Glomerular endothelial cell (primary cell): ENCODE results near the gene EDN3. TPM values are rescaled to one million over a fixed set of nuclear protein-coding genes. Genes with fewer than 3 reads are reported as not detected.

ENCODE experiments used
- DNase-seq: peaks from one replicate; pipeline ENCODE4 v3.0.0-alpha.2; 2011; ENCODE audit warnings: low read depth, low spot score; ENCODE audit errors: extremely low read depth
- total RNA-seq: library from RNA; depleted of rRNA; stranded (reverse); fragments of >200 nt; gene quantifications from 2 replicates; pipeline ENCODE4 v1.2.3, GENCODE V29; 2015

EDN3 gene
- total RNA-seq: not detected in 2 replicates

GRCh38 chr20:59300333-59301081 is at the start of gene EDN3:
Gene EDN3 (plus strand): TSS chr20:59300611. CDS start chr20:59300813, 202 bp downstream.
- no peak for DNase-seq

DNA sequence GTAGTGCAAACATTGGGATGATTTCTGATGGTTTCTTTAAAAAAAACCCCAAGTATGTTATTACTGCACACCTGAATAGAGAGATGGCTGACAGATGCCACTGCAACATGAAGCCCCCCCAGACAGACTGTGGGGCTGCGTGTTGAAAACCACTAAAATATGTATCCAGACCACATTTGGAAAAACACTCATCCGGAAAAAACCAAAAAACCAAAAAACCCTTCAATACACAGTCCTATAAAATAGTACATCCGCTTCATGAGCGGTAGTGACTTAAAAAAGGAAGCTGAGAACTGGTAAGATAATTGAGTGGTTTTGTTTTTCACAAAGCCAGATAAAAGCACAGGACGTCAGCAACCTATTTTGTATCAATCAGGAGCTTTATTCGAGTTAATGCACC is 47.1 kb upstream of the EDN3 start:
- no peak for DNase-seq

DNA sequence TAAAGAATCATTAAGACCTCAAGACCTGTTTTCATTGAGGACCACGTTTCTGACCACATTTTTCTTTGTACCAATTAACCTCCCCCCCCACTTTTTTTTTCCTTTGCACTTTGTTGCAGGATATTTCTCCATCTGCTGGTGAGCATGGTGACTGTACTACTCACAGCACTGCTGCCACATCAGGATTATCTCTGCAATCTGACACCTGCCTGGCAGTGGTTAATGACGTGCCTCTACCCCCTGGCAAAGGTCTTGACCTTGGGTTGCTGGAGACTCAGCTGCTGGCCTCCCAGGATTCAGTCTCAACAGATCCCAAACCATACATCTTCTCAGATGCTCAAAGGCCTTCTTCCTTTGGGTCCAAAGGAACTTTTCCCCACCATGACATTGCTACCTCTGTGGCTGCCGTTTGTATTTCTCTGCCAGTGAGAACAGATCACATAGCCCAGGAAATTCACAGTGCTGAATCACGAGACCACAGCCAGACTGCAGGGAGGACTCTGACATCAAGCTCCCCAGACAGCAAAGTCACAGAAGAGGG is 46.6 kb upstream of the EDN3 start:
- no peak for DNase-seq

DNA sequence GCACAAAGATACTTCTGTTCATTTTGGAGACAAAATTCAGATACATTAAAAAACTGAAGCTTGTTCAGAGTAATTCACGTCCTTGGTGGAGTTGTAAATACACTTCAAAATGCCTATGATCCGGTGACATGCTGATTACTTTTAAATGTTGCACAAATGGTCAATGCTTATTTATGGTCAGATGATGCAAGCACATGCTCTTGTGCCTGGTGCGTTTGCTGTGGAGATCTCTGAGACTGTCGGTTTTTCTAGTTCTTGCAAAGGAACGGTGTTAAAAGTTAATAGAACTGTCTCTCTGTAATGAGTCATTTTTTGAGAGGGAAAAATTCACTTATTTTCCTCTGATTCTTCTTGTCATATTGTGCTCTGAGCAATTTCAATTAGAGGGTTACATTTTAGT is 45.2 kb upstream of the EDN3 start:
- no peak for DNase-seq

DNA sequence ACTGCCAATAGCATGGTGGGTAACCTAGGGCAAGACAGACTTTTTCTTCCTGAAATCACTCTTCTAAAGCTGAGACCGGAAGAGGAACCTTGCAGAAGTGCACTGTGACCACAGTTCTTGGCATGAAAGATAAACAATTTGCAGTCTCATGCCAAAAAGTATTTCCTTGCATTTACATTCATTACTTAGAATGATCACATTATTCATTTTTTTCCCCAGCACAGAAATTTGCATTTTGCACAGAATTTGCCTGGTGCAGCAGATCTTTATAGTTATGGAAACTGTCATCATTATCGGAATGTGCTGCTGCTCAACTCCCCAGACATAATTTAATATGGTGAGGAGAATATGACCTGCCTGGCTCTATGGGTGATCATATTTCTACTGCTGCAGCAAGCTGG is 42.2 kb upstream of the EDN3 start:
- no peak for DNase-seq

DNA sequence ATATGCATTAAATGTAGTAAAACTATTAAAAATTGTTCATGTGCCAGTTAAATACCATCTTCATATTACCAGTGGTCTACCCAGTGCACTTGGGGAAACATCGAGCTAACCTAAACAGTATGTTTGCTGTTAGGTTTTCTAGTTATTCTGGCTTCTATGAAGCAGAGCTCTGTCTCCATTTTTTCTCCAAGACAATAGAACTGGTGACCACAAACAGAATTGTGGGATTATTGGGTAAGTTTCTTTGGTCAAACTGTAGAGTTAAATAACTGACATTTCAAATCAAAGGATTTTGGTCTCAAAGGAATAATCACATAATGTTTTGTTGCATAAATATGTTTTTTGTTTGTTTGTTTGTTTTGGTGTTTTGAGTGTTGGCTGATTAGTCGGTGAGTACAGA is 40.5 kb upstream of the EDN3 start:
- DNase-seq: no peak

- DNase-seq: no peak
These were observed 35.1 kb upstream of the EDN3 start for GRCh38 chr20:59265298-59265697.

GRCh38 chr20:59268870-59269269 is 31.5 kb upstream of the EDN3 start:
- DNase-seq: no peak

DNA sequence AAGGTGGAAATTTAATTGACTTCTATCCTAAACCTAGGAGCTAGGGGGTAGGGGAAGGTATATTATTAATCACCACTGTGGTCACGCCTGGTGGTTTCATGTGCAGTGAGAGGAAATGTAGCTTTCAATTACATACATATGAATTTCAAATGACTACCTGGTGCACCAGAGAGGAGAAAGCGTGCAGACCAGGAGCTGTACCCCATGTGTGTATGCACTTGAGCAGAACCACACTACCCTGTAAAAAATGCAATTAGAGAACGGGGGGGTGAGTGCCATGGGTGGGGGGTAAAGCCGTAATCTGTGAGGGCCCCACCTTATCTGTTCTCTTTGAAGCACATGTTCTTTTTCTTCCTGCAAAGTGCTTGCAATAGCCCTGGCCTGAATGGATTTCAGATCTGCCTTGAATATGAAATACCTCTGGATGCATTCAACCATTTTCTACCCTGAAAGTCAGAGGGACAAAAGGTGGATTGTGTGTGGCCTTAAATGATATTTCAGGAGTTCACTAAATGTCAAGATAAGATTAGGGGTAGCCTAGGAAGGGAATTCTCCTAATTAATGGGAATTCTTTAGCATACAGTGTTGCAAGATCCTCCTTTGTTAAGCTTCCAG is 30.9 kb upstream of the EDN3 start:
- no peak for DNase-seq

DNA sequence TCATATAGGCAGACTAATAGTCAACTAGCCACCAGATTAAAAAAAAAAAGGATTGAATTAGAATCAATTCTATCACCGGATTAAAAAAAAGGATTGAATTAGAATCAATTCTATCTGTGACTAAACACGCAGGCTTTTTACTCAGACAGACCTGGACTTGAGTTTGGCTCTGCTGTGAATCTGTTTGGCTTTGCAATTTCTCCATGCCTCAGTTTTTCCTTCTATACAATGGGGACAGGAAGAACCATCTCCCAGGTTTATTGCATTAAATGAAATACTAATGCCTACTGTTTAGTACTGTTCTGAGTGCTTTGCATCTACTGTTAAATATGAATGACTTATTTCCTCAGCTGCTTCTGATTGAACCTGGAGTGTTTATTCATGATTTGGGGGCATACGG is 30.0 kb upstream of the EDN3 start:
- no peak for DNase-seq

DNA sequence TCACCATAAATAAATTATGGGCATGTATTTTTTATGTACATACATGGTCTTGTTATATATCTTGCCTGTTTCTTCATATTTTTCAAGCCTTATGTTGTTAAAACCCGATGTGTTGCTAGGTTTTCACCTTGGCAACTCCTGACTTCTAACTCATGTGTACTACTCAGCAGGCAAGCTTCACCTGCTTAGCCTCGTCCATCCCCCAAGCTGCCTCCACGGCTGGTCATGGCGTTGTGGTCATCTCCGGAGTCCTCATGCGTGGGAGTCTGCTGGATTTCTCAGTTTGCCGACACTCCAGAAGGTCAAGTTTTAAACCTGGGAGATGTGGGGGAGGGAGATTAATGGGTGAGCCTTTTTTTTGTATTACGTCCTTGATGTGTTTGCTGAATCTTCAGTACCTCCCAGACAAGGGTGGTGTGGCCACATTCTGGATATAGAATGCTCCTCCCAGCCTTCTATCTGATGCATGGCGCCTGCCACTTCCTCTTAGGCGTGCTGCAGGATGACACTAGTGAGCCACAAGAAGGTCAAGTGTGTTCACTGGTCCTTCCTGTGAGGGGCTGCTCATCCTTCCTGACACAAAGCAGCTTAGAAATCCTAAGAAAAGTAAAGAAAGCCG is 26.6 kb upstream of the EDN3 start:
- DNase-seq: no peak

- DNase-seq: no peak
These were observed 23.5 kb upstream of the EDN3 start for GRCh38 chr20:59276938-59277337.

DNA sequence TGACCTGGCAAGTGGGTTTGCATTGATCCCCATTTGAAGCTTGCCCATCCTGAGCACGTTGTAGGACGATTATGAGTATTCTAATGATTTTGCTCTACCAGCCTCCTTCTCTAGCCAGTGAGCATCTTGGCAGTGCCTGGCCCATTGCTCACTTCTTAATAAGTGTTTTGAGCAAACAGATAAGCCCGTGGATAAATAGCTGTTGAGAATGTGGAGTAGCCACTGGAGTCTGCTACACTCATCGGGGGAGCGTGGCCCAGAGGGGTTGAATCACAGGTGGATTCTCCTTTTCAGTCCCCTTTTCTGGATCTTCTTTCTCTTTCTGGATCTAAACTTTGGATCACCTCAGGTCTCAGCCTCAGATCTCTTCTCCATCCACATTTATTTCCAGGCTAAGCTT is 15.9 kb upstream of the EDN3 start:
- no peak for DNase-seq

DNA sequence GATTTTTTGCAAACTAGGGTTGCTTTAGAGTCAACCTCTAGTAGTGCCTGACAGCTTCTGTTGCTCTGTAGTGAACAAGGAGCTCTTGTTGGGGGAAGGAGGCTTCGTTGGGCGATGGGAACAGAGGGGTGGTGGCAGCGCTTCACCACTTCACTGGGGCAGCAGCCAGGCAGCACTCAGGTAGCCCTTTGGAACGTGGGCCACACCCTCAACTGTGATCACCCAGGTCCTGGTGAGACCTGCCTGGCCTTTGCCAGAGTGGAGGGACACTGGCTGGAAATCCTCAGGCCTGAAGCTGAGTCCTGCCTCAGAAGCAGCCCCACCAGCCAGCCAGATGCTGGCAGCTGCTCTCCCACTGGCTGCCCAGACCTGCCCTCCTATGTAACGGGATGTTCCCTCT is 10.4 kb upstream of the EDN3 start:
- no peak for DNase-seq

- DNase-seq: no peak
These were observed 8.5 kb upstream of the EDN3 start for GRCh38 chr20:59291740-59292383.

DNA sequence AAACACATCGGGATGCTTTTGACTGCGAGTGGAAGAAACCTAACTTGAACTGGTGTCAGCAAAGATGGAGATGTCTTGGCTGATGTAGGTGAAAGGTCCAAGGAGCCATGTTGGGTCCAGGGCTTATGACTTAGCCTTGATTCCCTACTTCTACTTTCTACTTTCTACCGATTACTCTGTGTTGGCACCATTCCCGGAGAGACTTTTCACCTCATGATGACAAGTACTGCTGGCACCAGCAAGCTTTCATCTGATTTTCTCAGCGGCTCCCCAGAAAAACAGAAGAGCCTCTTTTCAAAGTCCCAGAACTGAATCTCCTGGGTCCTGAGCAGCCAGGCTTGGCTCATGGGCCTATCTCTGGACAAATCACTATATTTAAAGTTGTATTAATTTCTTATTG is 4.9 kb upstream of the EDN3 start:
- DNase-seq: no peak

- no peak for DNase-seq
These were observed 2.7 kb upstream of the EDN3 start for GRCh38 chr20:59297686-59298085.

GRCh38 chr20:59299945-59300332 is 472 bp upstream of the EDN3 start:
- no peak for DNase-seq

DNA sequence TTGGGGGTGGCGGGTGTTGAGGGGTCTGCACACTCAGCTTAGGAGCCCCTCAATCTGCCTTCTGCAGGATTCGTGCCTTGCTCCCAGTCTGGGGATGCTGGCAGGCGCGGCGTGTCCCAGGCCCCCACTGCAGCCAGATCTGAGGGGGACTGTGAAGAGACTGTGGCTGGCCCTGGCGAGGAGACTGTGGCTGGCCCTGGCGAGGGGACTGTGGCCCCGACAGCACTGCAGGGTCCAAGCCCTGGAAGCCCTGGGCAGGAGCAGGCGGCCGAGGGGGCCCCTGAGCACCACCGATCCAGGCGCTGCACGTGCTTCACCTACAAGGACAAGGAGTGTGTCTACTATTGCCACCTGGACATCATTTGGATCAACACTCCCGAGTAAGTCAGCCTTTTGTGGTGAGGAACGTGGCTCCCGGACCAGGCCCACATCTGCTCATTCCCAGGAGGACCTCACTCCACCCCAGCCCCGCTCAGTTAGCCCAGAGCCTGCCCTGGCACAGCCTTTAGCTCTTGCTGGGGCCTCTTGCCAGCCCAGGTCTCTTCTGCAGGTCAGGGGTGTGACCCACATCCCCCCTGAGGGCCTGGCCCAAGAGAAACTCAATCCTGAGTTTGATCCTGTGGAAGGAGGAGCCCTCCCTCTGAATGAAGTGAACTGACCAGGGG is 1.1 kb downstream of the EDN3 start:
- no peak for DNase-seq

GRCh38 chr20:59305908-59306655 is 5.7 kb downstream of the EDN3 start:
- DNase-seq: no peak
